Esophagus (tissue), 2 donors: ENCODE measurements around the gene EFCAB5. TPM values are rescaled to one million over a fixed set of nuclear protein-coding genes. Genes with fewer than 3 reads are reported as not detected.

Experiments
- polyA plus RNA-seq, 2 donors: library from polyadenylated mRNA; stranded (reverse); fragments of 200-250 nt; gene quantifications; one replicate each; pipeline ENCODE4 v1.2.3, GENCODE V29; 2013
- donor health status: healthy with polysubstance abuse.
- donor health status: Bipolar disorder and iron deficiency.

Gene EFCAB5
- polyA plus RNA-seq, 2 donors = 0.02 to 0.24 TPM

Other genes starting within 250 kb of the EFCAB5 start
- 10 to 100 TPM in 1 of 2 donors, 1 to 10 TPM in 1; 9.1 to 15.3 TPM for gene SSH2, start 11.4 kb upstream of the EFCAB5 start, polyA plus RNA-seq
- 10 to 100 TPM; 16.6 to 19.1 TPM for gene NSRP1, start 175.2 kb downstream of the EFCAB5 start, polyA plus RNA-seq